Activated T-cell treated with anti-CD3 and anti-CD28 coated beads, Interleukin-2, amount 50 U/mL, for 1 hour (primary cell): ENCODE results near the gene CYP3A4.

ENCODE experiments used
- DNase-seq: peaks from one replicate; pipeline ENCODE4 v3.0.0-alpha.2; 2020

The CYP3A4 gene

DNA sequence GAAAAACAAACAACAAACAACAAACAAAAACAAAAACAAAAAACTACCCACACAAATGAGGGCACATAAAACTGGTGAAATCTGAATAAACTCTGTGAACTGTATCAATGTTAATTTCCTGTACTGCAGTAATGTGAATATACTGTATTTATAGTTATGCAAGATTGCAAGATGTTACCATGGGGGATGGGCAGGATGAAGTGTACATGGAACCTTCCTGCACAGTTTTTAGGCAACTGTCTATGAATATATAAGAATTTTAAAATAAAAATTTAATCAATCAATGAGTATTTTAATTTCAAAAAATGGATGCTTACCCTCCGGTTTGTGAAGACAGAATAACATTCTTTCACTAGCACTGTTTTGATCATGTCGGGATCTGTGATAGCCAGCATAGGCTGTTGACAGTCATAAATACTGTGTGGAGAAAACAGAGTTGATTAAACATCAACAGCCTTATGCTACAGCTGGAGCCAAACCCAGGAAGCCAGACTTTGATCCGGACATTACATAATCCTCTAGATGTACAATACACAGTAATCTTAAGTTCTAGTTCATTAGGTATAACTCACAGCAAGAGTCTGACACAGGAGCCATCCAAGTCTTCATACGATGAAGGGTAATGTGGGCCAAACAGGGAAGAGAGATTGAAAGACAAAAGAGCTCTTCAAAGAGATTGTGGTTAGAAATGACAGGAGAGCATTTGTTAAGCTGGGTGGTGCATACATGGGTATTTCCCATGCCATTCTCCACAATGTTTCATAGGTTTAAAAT lies 63.8 kb downstream of the CYP3A4 start:
- no peak for DNase-seq

DNA sequence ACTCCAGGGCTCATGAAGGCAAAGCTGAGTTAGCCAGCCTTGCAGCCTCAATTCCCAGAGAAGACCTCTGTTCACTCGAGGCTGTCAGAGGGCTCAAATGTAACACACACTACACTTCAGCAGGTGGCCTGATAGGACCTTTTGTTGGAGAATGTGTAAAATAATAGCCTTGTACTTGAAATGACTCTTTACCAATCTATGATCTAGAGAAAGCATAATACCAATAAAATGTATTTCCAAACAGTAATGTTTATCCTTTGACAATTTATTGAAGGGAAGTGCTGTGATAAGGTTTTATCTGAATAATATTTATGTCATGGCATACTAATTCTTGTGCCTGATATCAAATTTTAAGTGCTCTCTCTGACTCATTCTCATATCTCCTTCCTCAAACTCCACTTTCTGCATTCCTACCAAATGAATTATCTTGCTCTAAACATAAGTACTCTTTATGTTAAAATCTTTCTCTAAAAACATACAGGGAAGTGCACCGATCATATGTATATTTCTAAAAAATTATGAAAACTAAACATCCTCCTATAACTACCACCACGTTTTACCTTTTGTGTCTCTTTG lies 69.9 kb downstream of the CYP3A4 start:
- no peak for DNase-seq

DNA sequence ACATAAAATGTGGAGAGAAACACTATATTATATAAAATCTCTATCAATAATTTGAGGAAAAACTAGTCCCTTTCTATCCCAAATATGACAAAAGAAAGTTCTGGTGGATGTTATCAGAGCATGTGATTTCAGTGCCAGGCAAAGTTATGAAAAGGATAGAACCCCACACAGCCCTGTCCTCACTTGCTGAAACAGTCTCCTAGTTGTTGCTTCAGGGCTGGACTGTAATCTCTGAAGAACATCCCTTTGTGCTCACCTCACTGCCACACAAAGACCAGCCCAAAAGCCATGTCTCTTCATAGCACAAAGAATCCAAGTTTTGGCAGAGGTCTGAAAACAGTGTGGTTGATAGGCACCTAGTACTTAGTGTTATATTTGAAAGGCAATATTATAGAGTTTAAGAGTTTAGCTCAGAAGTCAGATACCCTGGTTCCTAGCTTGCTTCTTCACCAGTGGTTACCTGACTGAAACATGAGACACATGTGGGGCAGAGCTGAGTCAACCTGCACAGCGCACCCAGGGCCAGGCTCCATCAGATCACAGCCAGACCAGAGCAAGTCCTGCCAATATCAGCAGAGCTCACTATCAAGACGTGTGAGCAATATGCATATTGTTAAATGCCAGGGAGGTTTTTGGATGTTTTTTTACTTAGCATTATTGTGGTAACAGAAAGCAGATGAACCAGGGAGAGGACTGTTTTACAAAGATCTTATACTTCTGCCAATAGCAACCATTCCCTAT lies 74.0 kb downstream of the CYP3A4 start:
- no peak for DNase-seq

GRCh38 chr7:99709260-99709659 lies 74.7 kb downstream of the CYP3A4 start:
- no peak for DNase-seq

- DNase-seq = no peak
These were observed 76.9 kb downstream of the CYP3A4 start for GRCh38 chr7:99707096-99707495.
